Measurements from ENCODE around the gene AFF4. TPM values are rescaled to one million over a fixed set of nuclear protein-coding genes. Genes with fewer than 3 reads are reported as not detected.
"Not testable (repeated sequence)": the region's sequence is repeated elsewhere in the genome, so short reads cannot be mapped to it uniquely, and the experiment has no call there.

The AFF4 gene
- total and polyA plus RNA-seq, 2 donors (not counting 1 experiment from before 2014, with no cell fraction given) = 16.2 to 81.5 TPM

- Histone ChIP-seq H2AFZ (ENCODE audit: insufficient read depth, low read depth, low read length, poor library complexity, severe bottlenecking) (no peak overlapping the region), H3K9ac (ENCODE audit: low read length) (no peak overlapping the region), H3K4me3 (ENCODE audit: control extremely low read depth in 1 of 5, extremely low read depth in 1 of 5, insufficient read depth in 1 of 5, low read depth in 2 of 5, low read length in 4 of 5) (no peak overlapping the region), H3K27ac (ENCODE audit: low read length in 2 of 2) (no peak overlapping the region), H3K79me2 (ENCODE audit: control insufficient read depth, insufficient read depth, low read length) (peaks cover 98% of the 10 kb centered on the region), H4K20me1 (ENCODE audit: control insufficient read depth, insufficient read depth, low read length, poor library complexity, severe bottlenecking) (peaks cover 90% of the 10 kb centered on the region), H3K4me1 (ENCODE audit: control insufficient read depth in 2 of 2, insufficient read depth in 2 of 2, low read length in 2 of 2) (peaks cover 3 to 5% of the 10 kb centered on the region in 2 donors), H3K27me3 (replicated peaks in 1 of 4; ENCODE audit: control extremely low read depth in 1 of 4, control insufficient read depth in 3 of 4, insufficient read depth in 4 of 4, low read length in 3 of 4) (no peaks in the 10 kb centered on the region), H3K9me3 (ENCODE audit: control extremely low read depth in 1 of 3, control insufficient read depth in 2 of 3, insufficient read depth in 1 of 3, low read length in 2 of 3) (no peaks in the 10 kb centered on the region), H3K36me3 (replicated peaks in 1 of 2; ENCODE audit: control extremely low read depth in 1 of 2, control insufficient read depth in 1 of 2, extremely low read depth in 1 of 2, insufficient read depth in 2 of 2, low read length in 1 of 2) (peaks cover 3 to 21% of the 10 kb centered on the region in 2 experiments), H3K4me2 (replicated peaks; ENCODE audit: low read depth, low read length, poor library complexity, severe bottlenecking) (no peak overlapping the region)
- POLR2A ChIA-PET = no interaction called here
- no CpG with 5 or more reads among the region's 2 CpGs for WGBS (ENCODE audit: insufficient coverage)
- Mint-ChIP-seq H3K27ac (no peak overlapping the region), H3K27me3 (no peaks in the 10 kb centered on the region), H3K4me3 (no peak overlapping the region), H3K4me1 (peaks cover 47% of the 10 kb centered on the region), H3K9me3 (ENCODE audit: insufficient read depth) (no peaks in the 10 kb centered on the region)
- DNase-seq = no peak
- ATAC-seq (ENCODE audit: low read depth) = no peak
- TF ChIP-seq, protein P1, sequence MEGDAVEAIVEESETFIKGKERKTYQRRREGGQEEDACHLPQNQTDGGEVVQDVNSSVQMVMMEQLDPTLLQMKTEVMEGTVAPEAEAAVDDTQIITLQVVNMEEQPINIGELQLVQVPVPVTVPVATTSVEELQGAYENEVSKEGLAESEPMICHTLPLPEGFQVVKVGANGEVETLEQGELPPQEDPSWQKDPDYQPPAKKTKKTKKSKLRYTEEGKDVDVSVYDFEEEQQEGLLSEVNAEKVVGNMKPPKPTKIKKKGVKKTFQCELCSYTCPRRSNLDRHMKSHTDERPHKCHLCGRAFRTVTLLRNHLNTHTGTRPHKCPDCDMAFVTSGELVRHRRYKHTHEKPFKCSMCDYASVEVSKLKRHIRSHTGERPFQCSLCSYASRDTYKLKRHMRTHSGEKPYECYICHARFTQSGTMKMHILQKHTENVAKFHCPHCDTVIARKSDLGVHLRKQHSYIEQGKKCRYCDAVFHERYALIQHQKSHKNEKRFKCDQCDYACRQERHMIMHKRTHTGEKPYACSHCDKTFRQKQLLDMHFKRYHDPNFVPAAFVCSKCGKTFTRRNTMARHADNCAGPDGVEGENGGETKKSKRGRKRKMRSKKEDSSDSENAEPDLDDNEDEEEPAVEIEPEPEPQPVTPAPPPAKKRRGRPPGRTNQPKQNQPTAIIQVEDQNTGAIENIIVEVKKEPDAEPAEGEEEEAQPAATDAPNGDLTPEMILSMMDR (IDR thresholded peaks at IDR 0.05) = no peak
- TF ChIP-seq EZH2 (IDR thresholded peaks at IDR 0.05; ENCODE audit: borderline replicate concordance, insufficient read depth, low read depth, low read length, poor library complexity, severe bottlenecking) = no peak
- CTCF ChIA-PET = no interaction called here
- intact Hi-C loops (cut with micrococcal nuclease) = no loop called here
Measured at GRCh38 chr5:132947671-132948070, 15.8 kb downstream of the AFF4 start.

DNA sequence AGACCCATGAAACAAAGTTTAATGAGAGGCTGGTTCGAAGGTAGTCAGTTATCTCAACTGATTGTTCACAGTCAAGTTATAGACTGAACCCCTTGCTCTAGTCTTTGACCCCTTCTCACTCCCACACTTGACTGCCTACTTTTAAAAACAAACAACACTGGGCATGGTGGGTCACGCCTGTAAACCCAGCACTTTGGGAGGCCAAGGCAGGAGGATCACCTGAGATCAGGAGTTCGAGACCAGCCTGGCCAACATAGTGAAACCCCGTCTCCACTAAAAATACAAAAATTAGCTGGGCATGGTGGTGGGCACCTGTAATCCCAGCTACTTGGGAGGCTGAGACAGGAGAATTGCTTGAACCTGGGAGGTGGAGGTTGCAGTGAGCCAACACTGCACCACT is 18.1 kb downstream of the AFF4 start:
- H3K9me3 ChIP-seq (ENCODE audit: control extremely low read depth in 1 of 3, control insufficient read depth in 2 of 3, insufficient read depth in 1 of 3, low read length in 2 of 3); H3K4me1 ChIP-seq (ENCODE audit: control insufficient read depth in 2 of 2, insufficient read depth in 2 of 2, low read length in 2 of 2); POLR2A ChIA-PET; H3K4me3 Mint-ChIP-seq; H3K27me3 Mint-ChIP-seq; H3K9ac ChIP-seq (ENCODE audit: low read length); intact Hi-C loops (cut with micrococcal nuclease); H3K27ac Mint-ChIP-seq; H3K4me2 ChIP-seq (replicated peaks; ENCODE audit: low read depth, low read length, poor library complexity, severe bottlenecking); ATAC-seq (ENCODE audit: low read depth); H3K4me3 ChIP-seq (ENCODE audit: control extremely low read depth in 1 of 5, extremely low read depth in 1 of 5, insufficient read depth in 1 of 5, low read depth in 2 of 5, low read length in 4 of 5); H3K27me3 ChIP-seq (replicated peaks in 1 of 4; ENCODE audit: control extremely low read depth in 1 of 4, control insufficient read depth in 3 of 4, insufficient read depth in 4 of 4, low read length in 3 of 4); H3K27ac ChIP-seq (ENCODE audit: low read length in 2 of 2); CTCF ChIA-PET; H3K9me3 Mint-ChIP-seq (ENCODE audit: insufficient read depth); H2AFZ ChIP-seq (ENCODE audit: insufficient read depth, low read depth, low read length, poor library complexity, severe bottlenecking); DNase-seq: not testable (repeated sequence)
- H4K20me1 ChIP-seq (ENCODE audit: control insufficient read depth, insufficient read depth, low read length, poor library complexity, severe bottlenecking) = peaks cover 90% of the 10 kb centered on the region
- H3K79me2 ChIP-seq (ENCODE audit: control insufficient read depth, insufficient read depth, low read length) = peaks cover 98% of the 10 kb centered on the region
- no CpG with 5 or more reads among the region's 4 CpGs for WGBS (ENCODE audit: insufficient coverage)
- peaks cover 39% of the 10 kb centered on the region for H3K4me1 Mint-ChIP-seq
- peaks cover 3 to 22% of the 10 kb centered on the region in 2 experiments for H3K36me3 ChIP-seq (replicated peaks in 1 of 2; ENCODE audit: control extremely low read depth in 1 of 2, control insufficient read depth in 1 of 2, extremely low read depth in 1 of 2, insufficient read depth in 2 of 2, low read length in 1 of 2)

Data from B cell (primary cell).